BJ (cell line): ENCODE results near the gene CDK17. TPM values are rescaled to one million over a fixed set of nuclear protein-coding genes. Genes with fewer than 3 reads are reported as not detected.
"Not testable (repeated sequence)": the region's sequence is repeated elsewhere in the genome, so short reads cannot be mapped to it uniquely, and the experiment has no call there.

ENCODE experiments used
- CTCF ChIA-PET: fragments of 350-600 bp; formaldehyde crosslinking; extraction: SDS; loops from one replicate; lab custom pipeline; 2021; ENCODE audit warnings: antibody characterized with exemption, inconsistent platforms; lab: Yijun Ruan, JAX
- POLR2A ChIA-PET: fragments of 300-600 bp; sonication (Branson Sonifier 250); formaldehyde crosslinking; extraction: SDS; loops from one replicate; lab custom pipeline; 2021; ENCODE audit warnings: antibody characterized with exemption; lab: Charles Lee
- DNase-seq: peaks from one replicate; pipeline ENCODE4 v3.0.0-alpha.2; 2011; ENCODE audit warnings: low read depth
- H3K27me3 ChIP-seq: 2 replicates; pipeline ENCODE4 v1.6.0; 2011; ENCODE audit warnings: low read length; ENCODE audit not compliant: control insufficient read depth, insufficient read depth
- H3K36me3 ChIP-seq: 2 replicates; pipeline ENCODE4 v1.5.1; 2011; ENCODE audit warnings: low read length; ENCODE audit not compliant: control insufficient read depth, insufficient read depth
- H3K4me3 ChIP-seq: 2 replicates; pipeline ENCODE4 v1.5.1; 2011; ENCODE audit warnings: low read depth, mild to moderate bottlenecking, control low read depth, low read length
- CTCF ChIP-seq: IDR thresholded peaks from 2 replicates; pipeline ENCODE4 v1.5.1; 2011; ENCODE audit warnings: low read depth, mild to moderate bottlenecking, control low read depth, inconsistent platforms, low read length, moderate library complexity; ENCODE audit not compliant: insufficient read depth
- polyA plus RNA-seq: library from polyadenylated mRNA; depleted of rRNA; stranded (reverse); fragments of >200 nt; gene quantifications from 2 replicates; pipeline ENCODE4 v1.2.3, GENCODE V29; 2011

The CDK17 gene
- polyA plus RNA-seq, 1 experiment: 14.8 TPM

GRCh38 chr12:96412431-96412830, 12.2 kb upstream of the CDK17 start:
- no peak for TF ChIP-seq CTCF
- ChIA-PET CTCF (interaction anchor here (0.9 kb wide), 1 partner anchor 11 kb away, joined by 4 read pairs; no protein-coding TSS in a partner anchor), POLR2A (no interaction called here)
- no peaks in the 10 kb centered on the region for H3K36me3 ChIP-seq
- no peak for DNase-seq
- no peaks in the 10 kb centered on the region for H3K27me3 ChIP-seq
- no peak overlapping the region for H3K4me3 ChIP-seq

- no peak for TF ChIP-seq CTCF
- Histone ChIP-seq H3K36me3 (no peaks in the 10 kb centered on the region), H3K27me3 (no peaks in the 10 kb centered on the region), H3K4me3 (no peak overlapping the region)
- DNase-seq: no peak
- POLR2A ChIA-PET: no interaction called here
- CTCF ChIA-PET: no interaction called here
These were observed 9.5 kb upstream of the CDK17 start for GRCh38 chr12:96409731-96410130.

GRCh38 chr12:96408993-96409392, 8.8 kb upstream of the CDK17 start:
- ChIA-PET CTCF (no interaction called here), POLR2A (no interaction called here)
- no peaks in the 10 kb centered on the region for H3K36me3 ChIP-seq
- no peak for DNase-seq
- H3K4me3 ChIP-seq: no peak overlapping the region
- H3K27me3 ChIP-seq: no peaks in the 10 kb centered on the region
- TF ChIP-seq CTCF: no peak

DNA sequence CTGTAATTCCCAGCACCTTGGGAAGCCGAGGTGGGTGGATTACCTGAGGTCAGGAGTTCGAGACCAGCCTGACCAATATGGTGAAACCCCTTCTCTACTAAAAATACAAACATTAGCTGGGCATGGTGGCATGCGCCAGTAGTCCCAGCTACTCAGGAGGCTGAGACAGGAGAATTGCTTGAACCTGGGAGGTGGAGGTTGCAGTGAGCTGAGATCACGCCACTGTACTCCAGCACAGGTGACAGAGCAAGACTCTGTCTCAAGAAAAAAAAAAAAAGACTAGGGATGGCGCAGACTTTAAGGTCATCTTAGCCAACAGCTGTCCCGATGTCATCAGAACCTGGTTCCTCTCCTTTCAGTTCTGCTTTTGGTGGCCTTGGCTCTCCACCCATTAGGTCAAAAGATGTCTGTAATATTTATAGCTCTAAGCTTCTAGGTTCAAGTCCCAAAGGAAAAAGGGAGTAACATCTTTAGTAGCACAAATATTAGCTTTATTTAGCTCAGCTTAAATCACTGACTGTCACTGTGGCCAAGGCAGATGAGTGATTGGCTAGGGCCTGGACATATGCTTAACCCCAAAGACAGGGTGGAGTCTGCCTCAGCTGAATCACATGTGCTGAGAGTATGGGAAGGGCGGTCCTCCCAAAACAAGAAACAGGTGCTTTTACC, 7.3 kb upstream of the CDK17 start:
- H3K4me3 ChIP-seq, H3K36me3 ChIP-seq, H3K27me3 ChIP-seq, DNase-seq, POLR2A ChIA-PET: not testable (repeated sequence)
- CTCF ChIA-PET: interaction anchor here (1.5 kb wide), 1 partner anchor 82 kb away, joined by 3 read pairs; the partner anchor contains the start of gene CFAP54

DNA sequence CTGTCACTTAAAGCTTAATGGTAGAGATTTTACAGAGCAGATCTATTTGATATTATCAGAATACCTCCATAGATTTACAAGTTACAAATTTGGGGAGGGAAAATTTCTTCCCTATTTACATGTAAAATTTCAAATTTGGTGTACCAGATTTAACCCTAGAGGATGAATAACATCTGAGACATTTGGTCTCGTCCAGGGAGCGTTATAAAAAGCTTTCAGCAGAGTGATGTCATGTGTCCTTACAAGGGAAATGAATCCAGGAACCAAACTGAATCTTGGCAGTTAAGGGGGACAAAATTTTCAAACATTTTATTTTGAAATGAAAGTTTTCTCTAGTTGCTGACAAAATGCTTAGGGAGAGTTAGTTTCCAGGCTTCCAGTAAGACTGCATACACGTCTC, 4.5 kb upstream of the CDK17 start:
- ChIA-PET CTCF (interaction anchor here (1.0 to 7.3 kb wide), 2 partner anchors 112 to 189 kb away, joined by 3 to 42 read pairs; no protein-coding TSS in a partner anchor), POLR2A (no interaction called here)
- no peak for DNase-seq

More for the DNA sequence above, 4.5 kb upstream of the CDK17 start:
- no peak overlapping the region for H3K4me3 ChIP-seq
- no peaks in the 10 kb centered on the region for H3K36me3 ChIP-seq
- H3K27me3 ChIP-seq: no peaks in the 10 kb centered on the region
- no peak for TF ChIP-seq CTCF
